AG09319 (cell line): ENCODE data around the gene TBX10.
"Not testable (repeated sequence)": the region's sequence is repeated elsewhere in the genome, so short reads cannot be mapped to it uniquely, and the experiment has no call there.

Experiments used
- DNase-seq: peaks from one replicate; pipeline ENCODE4 v3.0.0-alpha.2; 2010; ENCODE audit warnings: low read depth; ENCODE audit errors: extremely low read depth
- TF ChIP-seq, protein P1 (sequence below): IDR thresholded peaks from 2 replicates; pipeline ENCODE4 v1.5.1; 2011; ENCODE audit warnings: low read depth, mild to moderate bottlenecking, inconsistent platforms, low read length, moderate library complexity

Gene TBX10

GRCh38 chr11:67596753-67597300 is 42.7 kb downstream of the TBX10 start:
- DNase-seq, result no peak
- TF ChIP-seq, protein P1, sequence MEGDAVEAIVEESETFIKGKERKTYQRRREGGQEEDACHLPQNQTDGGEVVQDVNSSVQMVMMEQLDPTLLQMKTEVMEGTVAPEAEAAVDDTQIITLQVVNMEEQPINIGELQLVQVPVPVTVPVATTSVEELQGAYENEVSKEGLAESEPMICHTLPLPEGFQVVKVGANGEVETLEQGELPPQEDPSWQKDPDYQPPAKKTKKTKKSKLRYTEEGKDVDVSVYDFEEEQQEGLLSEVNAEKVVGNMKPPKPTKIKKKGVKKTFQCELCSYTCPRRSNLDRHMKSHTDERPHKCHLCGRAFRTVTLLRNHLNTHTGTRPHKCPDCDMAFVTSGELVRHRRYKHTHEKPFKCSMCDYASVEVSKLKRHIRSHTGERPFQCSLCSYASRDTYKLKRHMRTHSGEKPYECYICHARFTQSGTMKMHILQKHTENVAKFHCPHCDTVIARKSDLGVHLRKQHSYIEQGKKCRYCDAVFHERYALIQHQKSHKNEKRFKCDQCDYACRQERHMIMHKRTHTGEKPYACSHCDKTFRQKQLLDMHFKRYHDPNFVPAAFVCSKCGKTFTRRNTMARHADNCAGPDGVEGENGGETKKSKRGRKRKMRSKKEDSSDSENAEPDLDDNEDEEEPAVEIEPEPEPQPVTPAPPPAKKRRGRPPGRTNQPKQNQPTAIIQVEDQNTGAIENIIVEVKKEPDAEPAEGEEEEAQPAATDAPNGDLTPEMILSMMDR, result no peak

DNA sequence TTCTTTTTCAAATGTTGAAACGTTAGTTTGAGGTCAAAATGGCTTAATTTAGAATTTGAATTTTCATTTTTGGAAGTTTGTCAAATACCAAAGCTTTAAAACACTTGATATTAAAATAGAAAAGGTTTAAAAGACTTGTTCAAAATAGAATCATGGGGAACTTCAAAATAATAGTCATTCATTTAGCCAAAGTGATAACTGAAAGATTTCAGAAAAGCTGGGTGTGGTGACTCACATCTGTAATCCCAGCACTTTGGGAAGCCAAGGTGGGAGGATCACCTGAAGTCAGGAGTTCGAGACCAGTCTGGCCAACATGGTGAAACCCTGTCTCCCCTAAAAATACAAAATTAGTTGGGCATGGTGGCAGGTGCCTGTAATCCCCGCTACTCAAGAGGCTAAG is 45.1 kb downstream of the TBX10 start:
- TF ChIP-seq, protein P1, result no peak
- no peak for DNase-seq

DNA sequence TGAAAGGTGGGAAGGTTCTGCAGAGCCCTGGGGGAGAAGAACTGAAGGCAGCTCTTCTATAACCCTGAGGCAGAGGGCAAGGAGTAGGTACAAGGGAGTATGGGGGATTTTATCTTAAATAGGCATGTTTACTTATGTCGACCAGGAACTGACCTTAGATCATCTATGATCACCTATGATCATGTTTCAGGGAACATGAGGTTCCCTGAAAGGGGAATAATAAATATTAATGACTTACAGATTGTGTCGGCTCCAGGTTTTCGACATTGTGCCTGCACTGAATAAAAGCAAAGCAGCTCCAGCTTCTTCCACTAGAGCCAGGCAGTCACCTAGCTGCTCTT is 46.0 kb downstream of the TBX10 start:
- TF ChIP-seq, protein P1, result no peak

DNA sequence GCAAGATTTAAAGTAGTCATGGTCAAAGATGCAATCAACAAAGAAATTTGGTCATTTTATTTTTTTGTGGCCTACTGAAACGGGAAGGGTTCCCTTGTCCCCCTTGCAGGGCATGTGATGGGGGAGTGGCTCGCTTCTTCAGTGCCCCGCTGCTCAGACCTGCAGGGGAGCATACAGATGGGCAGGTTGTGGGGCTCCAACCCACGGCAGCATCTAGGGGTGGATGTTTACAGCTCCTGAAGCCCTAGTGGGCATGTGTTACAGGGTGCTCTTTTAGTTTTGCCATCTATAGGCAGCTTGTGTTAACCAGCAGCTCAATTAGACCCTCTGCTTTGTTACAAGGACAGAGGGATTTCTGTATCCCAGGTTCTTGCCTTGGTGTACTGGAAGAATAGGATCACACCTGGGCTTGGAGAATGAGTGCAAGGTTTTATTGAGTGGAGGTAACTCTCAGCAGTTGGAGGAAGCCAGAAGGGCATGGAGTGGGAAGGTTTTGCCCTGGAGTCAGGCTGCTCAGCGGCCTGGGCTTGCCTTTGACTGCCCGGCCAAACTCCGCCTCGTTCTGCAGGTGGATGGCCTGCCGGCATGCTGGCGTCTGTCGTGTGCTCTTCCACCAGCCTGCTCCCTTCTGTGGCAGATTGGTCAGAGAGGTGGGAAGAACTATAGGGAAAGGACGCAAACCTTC is 46.5 kb downstream of the TBX10 start:
- TF ChIP-seq, protein P1, result no peak
- no peak for DNase-seq

More for the DNA sequence above, 46.0 kb downstream of the TBX10 start:
- no peak for DNase-seq

- not testable (repeated sequence) for DNase-seq
These were observed 50.6 kb downstream of the TBX10 start for GRCh38 chr11:67588899-67589415.

DNA sequence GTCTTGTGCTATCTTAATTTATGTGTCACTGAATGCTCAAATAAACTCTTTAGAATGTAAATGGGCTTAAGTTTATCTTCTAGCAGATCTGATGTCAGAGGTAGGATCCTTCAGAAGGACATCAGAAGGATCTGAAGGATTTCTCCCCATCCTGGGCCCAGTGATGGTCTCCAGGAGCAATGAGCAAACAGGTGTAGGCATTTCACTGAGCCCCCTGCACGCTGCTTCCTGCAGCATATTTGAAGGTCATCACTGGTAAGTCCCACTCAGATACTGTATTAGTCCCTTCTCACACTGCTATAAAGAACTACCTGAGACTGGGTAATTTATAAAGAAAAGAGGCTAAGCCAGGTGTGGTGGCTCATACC is 51.4 kb downstream of the TBX10 start:
- TF ChIP-seq, protein P1, result no peak
- DNase-seq, result no peak

DNA sequence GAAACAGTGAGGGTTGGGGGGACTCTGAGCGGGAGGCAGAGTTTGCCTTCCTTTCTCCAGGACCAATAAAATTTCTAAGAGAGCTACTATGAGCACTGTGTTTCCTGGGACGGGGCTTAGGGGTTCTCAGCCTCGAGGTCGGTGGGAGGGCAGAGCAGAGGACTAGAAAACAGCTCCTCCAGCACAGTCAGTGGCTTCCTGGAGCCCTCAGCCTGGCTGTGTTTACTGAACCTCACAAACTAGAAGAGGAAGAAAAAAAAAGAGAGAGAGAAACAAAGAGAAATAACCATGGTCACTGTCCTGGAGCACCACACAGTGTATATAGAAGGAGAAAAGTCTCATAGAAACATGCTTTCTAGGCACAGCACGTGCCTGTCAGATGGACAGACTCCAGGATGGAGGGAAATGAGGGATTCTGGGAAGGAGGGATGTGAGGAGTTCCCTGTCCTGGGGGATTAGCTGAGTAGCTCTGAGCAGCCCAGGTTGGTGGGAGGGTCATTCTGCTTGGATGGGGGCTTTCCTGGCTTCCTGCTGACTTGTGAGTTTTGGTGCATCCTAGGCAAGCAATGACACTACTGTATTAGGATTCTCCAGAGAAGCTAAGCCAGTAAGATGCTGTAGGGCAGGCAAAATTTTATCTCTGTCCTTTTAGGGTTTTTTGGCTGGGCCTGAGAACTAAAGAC is 52.9 kb downstream of the TBX10 start:
- TF ChIP-seq, protein P1, result no peak
- no peak for DNase-seq
